Activated CD4-positive, alpha-beta T cell treated with anti-CD3 and anti-CD28 coated beads, Interleukin-2, amount 50 U/mL, for 48 hours (primary cell): ENCODE results near the gene OLFM4.

ENCODE experiments used
- DNase-seq, 2 experiments: peaks; one replicate each; pipeline ENCODE4 v3.0.0-alpha.2; 2020

Gene OLFM4

DNA sequence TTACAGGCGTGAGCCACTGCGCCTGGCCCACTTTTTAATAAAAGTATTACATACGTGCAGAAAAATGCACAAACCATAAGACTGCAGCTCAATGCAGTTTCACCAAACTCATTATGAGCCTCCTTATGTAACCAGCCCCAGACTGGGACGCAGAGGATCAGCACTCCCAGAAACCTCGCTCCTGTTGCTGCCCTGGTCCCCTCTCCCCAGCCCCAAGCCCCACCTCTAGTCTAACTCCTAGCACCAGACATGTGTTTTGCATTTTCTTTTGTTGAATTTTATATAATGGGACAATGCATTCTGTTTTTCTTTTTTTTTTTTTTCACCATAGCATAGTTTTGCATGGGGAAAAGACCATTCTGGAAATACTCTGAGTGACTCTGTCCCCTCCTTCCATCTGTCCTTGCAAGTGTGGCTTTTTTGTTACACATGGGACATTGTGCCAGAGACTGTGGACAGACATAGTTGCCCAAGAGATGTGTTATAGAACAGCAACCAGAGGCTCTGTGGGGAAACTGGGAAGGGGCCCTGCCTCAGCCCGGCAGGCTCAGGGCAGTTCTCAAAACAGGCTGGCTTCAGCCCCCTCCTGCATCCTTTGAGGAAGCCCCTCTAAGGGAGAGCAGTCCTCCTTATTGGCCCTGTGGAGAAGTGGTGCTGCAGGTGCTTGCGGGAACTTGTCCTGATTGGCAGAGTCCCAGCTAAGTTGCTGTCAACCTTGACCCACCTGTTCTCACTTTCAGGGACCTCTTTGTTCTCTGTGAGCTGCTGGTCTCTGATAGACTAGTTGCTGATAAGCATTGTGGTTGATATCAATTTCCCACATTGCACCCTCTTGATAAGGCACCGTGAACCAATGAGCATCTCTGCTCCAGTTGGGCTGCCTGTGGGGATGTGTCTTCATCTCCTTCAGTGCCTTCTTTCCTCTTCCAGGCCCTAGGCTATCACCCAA lies 13.8 kb upstream of the OLFM4 start:
- no peak for DNase-seq

DNA sequence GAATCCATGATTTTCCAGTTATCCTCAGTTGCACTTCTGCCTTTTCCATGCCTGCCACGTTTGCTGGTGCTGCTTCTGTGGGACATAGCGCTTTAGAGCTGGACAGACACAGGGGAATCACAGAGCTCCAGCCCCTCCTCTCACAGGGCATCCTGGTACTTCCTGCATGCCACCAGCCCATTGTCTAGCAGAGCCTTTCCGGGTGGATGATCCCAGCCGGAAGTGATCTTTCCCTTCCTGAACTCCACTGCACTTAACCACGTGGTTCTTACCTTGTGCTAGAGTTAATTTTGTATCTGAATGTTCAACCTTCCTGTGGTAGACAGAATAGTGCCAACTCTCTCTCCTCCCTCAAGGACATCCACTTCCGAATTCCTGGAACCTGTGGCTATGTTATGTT lies 12.6 kb upstream of the OLFM4 start:
- no peak for DNase-seq

DNA sequence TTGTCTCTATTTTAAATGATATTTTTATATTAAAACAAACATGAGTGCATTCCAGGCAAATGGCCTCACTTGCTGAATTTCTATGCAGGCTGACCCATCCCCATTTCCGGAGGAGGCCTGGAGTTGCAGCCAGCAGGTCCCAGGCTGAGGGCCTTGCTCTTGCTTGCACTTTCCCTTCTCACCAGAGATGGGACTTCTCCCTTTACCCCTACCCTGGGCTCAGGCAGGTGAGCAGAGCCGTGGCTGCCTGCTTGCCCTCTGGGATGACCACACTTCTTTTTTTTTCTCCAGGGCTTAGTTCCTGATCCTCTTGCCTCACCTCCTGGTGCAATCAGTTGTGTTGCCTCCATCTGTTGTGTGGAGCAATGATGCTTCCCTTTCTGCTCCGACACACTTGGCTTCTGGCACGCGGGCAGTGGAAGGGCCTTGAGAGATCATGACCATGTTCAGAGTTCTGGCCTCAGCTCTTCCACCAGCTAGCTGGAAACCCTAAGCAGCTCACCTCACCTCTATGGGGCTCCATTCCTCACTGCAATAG lies 11.1 kb upstream of the OLFM4 start:
- no peak for DNase-seq

DNA sequence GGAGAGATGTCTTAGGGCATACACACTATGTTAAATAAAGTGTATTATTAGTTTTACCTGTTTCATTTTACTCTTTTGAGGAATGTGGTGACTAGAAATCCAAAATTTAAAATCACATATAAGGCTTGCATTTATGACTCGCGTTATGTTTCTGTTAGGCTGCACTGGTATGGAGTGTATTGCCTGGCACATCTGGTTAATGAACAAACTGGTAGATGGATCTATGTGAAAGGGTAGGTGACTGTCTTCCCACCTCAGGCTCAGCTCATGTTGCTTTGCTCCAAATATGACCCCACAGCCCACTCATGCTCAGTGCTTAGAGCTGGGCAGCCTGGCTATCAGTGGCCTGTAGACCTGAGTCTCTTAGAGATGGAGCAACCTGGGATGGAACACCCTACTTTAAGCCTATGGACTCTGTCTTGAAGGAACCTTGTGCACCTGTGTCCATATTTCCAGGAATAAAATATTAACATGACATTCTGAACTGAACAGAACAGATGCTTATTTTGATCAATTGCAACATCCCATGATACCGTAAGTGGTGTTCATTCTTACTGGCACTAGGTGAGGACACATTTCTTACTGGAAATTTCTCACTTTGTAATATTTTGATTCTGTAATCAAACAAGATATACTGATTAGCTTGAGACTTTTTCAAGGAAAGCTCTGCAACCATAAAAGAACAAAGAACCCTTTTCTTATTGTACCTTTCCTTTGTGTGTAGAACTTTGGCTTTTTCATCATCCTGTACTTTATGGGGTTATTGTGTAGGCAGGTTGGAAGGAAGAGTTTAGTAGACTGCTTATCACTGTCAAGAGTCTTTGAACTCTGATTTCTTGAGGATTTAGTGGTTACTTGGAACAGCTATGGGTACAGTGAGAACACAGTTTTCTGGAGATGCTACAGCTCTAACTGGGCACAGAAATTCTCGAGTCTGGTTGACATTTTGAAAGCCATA lies 9.6 kb upstream of the OLFM4 start:
- DNase-seq = no peak

DNA sequence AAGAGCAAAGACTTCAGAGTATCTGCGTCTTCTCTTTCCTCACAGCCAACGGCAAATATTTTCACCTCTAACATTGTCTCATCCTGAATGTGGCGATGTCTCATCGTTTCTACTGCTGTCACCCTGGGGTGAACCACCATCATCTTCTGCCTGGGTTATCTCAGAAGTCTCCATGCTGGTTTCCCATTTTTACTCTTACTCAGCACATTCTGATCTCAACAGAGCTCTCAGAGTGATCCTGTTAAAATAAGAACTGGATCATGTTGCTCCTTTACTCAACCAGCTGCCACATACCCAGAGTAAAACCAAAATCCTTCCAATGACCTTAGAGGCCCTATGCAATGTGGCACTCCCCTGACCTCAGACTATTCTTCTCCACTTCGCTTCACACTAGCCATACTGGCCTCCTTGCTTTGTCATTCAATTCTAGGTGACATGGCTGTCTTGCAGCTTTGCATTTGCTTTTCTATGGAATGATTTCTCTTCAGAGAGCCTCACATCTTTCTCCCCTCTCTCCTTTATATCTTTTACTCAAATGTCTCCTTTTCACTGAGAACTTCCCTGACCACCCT lies 7.8 kb upstream of the OLFM4 start:
- DNase-seq = no peak

DNA sequence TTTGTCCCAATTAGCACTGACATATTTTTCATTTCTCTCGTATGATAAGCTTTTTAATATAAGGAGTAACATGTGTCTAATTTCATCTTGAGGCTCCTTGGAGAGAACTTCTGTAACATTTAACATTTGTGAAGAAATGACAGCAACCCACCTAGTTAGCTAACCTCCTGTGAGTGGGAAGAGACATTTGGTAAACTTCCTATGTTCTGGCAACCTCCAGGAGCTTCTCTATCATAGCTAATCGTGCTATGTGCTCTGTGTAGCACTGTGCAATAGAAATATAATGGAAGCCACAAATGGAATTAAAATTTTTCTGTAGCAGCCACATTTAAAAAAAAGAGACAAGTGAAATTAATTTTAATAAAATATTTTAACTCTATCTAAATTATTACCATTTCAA lies 5.4 kb upstream of the OLFM4 start:
- DNase-seq = no peak

DNA sequence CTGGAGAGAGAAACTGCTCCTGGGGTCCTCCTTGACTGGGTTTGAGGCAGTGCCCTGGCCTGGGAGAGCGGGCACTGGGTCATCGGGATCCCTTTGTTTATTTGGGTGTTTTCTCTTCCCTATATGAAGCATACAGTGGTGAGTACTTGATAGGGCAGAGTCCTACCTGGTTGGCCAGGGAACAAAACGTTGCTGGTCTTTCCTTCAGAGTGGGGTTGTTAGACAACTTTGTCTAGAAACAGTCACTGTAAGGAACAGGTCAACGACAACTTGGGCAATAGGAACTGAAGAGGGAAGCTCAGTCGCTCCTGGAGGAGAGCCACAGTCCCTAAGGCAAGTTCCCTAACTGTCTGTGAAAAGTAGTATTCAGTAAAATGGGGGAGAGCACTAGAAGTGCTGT lies 550 bp upstream of the OLFM4 start:
- DNase-seq = no peak

DNA sequence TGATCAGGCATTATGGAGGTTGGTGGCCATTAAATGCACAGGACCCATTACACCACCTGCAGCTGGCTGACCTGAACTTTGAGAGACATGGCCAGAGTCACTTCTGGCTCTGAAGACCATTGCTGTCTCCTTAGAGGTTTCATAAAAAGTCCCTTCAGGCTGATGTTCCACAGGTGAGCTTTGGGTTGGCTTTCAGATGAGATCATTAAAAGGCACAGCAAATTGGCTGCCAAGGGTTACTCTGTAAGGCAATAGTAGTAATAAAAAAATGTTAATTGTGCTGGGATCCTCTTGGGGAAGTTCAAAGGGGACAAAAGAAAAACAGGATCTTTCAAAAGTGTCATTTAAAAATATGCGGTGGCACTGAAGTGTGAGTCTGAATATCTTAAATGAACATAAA lies 4.2 kb downstream of the OLFM4 start:
- DNase-seq = no peak

DNA sequence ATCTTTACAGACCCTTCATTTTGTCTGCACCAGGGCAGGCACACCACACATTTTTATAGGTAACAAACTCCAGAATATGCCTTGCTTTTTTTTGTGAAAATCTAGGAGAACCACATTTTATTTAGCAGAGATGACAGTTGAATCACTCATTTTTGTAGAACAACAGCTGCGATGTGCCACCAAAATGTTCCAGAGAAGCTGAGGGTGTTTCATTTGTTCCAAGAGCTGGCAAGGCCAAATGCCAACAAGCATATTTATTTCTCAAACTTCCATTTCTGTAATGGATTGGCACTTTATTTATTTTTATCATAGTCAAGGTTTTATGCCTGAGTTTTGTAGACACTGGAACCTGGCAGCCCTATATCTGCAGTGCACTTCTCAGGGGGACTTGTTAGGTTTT lies 10.4 kb downstream of the OLFM4 start:
- no peak for DNase-seq

DNA sequence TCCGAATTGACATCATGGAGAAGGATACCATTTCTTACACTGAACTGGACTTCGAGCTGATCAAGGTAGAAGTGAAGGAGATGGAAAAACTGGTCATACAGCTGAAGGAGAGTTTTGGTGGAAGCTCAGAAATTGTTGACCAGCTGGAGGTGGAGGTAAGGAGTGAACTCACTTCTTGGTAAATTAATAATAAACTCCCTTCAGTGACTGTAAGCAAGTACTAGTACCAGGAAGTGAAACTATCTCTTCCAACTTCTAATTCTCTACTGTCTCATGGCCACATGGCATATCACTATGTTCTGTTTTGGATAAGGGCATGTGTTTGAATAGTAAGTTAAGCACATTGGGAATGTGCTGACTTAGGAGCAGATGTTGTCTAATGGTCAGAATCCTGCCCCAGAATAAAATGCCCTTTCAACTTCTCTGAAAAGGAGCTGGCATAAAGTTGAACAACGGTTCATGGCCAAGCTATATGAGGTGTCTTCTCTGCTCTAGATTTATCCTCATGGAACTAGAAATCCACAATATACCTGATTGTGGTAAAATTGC lies 13.4 kb downstream of the OLFM4 start:
- DNase-seq = no peak

DNA sequence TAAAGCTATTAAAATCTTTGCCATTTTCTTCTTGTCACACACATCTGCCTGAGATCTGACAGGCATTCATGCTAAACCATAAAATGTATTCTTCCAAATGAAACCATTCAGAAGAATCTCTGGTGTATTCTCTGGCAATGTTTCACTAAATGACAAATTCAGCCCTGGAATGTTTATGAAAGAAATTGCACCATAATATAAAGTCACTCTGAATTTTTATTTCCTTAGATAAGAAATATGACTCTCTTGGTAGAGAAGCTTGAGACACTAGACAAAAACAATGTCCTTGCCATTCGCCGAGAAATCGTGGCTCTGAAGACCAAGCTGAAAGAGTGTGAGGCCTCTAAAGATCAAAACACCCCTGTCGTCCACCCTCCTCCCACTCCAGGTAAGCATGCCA lies 14.3 kb downstream of the OLFM4 start:
- no peak for DNase-seq

DNA sequence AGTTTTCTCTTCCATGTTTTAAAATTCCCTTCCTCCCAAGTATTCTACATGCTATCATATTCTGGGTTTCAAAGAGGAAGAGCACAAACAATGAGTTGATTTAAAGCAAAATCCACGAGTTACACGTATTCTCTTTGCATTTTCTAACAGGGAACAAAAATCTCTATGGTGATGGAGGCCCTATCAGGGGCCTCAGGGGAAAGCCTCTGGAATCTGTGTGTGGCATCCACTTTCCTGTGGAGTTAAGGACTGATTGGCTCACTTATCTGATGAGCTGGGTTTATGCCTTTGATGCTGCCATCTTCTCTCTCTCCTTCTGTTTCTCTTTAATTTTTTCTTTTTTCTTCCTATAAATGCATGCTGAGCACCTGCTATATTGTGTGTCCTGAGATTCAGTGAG lies 14.8 kb downstream of the OLFM4 start:
- no peak for DNase-seq

DNA sequence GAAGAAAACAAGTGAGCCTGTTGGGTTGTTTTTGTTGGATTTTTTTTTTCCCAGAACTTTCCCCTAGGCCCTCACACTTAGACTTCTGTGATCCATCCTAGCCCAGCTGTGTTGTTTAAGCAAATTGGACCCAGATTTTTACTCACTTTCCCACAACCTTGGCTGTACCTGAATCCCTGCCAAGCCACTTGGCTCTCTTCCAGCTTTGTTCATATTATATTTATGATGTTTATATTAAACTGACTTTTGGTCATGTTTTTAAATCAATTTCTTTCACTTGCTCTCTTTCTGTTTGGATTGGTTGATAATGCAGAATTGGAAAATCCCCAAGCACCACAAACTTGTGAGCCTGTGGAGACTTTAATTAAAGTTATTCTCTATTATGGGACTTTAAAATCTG lies 16.6 kb downstream of the OLFM4 start:
- DNase-seq = no peak

DNA sequence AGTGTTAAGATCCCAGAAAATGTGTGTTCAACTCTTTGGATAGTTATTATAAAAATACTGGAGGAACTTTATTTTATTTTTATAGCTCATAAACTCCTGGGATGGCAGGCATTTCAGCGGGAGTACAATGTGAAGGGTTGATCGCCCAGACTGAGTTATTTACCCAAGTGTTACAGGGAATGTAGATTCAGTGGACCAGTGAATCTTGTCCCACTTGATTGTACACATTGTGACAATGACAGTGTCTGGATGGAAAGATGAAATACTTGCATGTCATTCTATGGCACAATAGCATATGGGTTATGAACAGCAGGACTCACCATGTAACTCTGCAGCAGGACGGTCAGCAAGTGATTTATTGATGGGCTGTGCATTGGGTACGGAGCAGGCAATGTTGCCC lies 20.3 kb downstream of the OLFM4 start:
- no peak for DNase-seq

DNA sequence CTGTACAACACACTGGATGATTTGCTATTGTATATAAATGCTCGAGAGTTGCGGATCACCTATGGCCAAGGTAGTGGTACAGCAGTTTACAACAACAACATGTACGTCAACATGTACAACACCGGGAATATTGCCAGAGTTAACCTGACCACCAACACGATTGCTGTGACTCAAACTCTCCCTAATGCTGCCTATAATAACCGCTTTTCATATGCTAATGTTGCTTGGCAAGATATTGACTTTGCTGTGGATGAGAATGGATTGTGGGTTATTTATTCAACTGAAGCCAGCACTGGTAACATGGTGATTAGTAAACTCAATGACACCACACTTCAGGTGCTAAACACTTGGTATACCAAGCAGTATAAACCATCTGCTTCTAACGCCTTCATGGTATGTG lies 21.5 kb downstream of the OLFM4 start:
- no peak for DNase-seq

DNA sequence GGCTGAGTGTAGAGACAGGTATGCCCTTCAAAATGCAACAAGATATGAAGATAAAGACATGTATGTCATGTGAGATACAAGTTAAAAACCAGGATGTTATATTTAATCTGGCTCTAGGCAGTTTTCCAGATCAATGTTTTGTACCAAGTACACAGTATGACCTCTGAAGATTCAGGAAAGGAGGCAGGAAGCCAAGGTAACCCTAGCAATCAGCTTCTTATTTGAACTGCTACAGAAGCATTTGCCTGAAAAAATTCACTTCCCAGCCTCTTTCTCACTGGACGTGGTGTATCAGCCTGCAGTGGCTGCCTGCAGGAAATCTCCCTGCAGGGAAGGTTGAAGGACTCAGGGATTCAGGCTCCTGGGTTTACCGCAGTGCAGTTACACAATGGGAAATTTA lies 24.1 kb downstream of the OLFM4 start:
- no peak for DNase-seq

DNA sequence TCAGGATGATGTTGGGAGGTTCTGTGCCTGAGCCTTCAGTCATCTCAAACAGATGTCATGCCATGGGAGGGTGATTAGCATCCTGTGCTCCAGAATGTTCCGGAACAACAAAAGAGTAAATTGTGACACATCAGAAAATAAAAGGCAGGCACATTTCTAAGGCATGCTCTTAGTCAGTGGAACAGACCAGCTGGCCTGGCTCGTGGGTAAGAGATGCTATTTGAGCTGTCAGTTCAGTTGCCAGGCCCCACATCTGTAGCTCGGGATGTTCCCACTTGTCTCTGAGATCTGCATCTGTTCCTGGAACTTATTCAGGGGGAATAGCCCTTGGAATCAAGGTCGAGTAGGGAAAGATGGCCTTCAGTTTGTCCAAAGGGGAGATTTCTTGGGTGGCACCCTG lies 26.0 kb downstream of the OLFM4 start:
- DNase-seq = no peak

DNA sequence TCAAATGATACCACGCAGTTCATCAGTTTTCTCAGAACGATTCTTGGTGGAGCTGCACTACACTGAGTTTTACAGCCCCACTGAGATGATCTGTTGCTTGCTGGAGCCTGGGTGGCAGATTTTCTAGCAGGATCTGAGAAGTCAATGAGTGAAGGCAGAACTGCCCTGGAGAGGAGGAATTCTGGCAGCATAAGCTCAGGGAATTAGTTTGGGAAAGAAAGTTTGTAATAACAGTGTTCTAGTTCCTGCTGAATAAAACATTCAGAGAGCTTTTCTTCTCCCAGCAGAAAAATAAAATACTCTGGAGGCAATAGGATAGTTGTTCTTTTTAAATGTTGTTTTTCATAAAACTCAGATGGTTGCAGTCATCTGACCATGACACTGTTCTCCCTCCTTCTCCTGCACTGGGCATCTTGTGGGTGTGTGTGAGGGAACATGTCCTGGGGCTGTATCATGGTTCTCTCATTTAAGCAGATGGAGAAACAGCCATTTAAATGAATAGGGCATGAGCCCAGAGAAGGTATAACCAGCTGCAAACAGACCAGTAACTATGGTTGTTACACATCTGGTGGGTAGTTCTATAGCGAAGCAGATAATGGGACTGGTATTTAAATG lies 29.6 kb downstream of the OLFM4 start:
- DNase-seq = no peak

DNA sequence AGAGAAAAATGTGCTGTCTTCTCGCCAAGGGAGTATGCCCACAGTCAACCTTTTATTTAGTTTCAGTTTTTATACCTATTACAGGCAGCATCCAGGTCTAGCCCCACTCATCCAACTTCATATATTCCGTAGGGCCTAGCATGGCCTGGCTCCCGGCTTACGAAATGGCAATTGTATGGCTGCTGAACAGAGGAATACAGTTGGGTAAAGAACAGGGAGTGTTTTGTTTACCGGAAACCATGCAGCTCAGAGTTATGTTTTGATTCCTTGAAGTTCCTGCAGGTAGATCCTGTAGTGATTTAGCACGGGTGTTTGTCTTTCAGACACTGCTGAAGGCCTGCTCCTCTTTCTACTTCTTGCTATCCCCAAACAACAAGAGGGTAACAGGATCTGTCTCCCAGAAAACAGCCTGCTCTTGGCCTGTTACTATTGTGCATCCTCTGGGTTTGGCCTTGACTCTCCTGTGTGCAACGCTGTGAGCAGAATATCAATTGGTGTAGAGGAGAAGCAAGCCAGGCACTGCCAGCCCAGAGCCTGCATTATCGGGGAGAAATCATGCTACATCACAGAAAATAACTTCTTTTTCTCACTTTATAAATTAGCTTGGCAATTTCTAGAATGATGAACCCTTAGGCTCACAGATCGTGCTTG lies 32.4 kb downstream of the OLFM4 start:
- DNase-seq = no peak

DNA sequence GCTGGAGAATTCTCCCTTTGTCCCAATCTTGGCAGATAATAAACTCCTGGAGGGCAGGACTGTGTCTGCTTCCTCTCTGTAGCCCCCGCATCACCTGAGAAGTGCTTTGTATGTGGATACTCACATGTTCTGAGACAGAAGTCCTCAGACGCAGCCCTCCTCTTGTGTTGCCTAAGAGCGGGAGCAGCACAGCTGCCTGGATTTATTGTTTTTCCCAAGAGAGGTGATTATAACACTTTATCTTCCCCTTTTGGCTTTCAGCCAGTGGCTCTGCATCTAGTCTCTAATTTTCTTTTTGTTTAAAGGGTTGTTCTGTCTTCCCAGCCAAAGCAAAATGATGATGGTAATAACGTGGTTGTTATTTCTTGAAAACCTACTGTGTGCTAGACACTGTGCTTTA lies 36.1 kb downstream of the OLFM4 start:
- DNase-seq = no peak

DNA sequence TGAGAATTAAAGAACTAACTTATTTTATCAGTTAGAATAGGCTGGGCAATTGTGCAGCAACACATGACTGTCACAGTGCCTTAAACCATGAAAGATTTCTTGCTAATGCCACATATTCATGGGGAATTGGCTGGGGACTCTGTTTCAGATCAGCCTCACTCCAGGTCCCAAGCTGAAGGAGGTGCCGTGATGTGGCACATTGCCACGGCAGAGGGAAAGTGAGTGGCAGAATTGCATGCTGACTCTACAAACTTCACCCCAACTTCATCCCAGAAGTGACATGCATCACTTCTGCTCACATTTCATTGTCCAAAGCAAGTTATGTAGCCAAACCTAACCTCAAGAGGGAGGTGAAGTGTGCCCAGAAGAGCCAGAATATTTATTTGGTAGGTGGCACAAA lies 37.8 kb downstream of the OLFM4 start:
- DNase-seq = no peak
